OCI-LY3 (cell line): Measurements from ENCODE around the gene WDR26.
A peak's percentile ranks its signal among the peaks of the same experiment; 100 is the strongest.
"Not testable (repeated sequence)": the region's sequence is repeated elsewhere in the genome, so short reads cannot be mapped to it uniquely, and the experiment has no call there.

ENCODE experiments used
- H2AFZ ChIP-seq: fragments of 200-600, 300-600 bp; shearing (Covaris generic); 2 replicates; pipeline ENCODE4 v1.6.0; 2014; ENCODE audit warnings: antibody characterized with exemption, low read depth, low read length
- H3K27ac ChIP-seq: fragments of 200-600, 300-600 bp; sonication (generic); 2 replicates; pipeline ENCODE4 v1.5.1; 2014; ENCODE audit warnings: mild to moderate bottlenecking, low read length, moderate library complexity, mixed read lengths
- H3K27me3 ChIP-seq: fragments of 200-600, 300-600 bp; sonication (generic); 2 replicates; pipeline ENCODE4 v1.6.1; 2014; ENCODE audit warnings: low read depth, low read length, mixed read lengths
- H3K36me3 ChIP-seq: fragments of 200-600, 300-600 bp; sonication (generic); replicated peaks from 2 replicates; pipeline ENCODE3; 2014; ENCODE audit warnings: low read depth, low read length, mixed read lengths
- H3K4me1 ChIP-seq: fragments of 300-600, 200-600 bp; sonication (generic); 2 replicates; pipeline ENCODE4 v1.6.1; 2014; ENCODE audit warnings: low read length, mixed read lengths
- H3K4me2 ChIP-seq: fragments of 200-600, 300-600 bp; sonication (generic); 2 replicates; pipeline ENCODE4 v1.6.1; 2014; ENCODE audit warnings: low read length, mixed read lengths
- H3K4me3 ChIP-seq: fragments of 300-600, 200-600 bp; sonication (generic); 2 replicates; pipeline ENCODE4 v1.5.1; 2014; ENCODE audit warnings: antibody characterized with exemption, mild to moderate bottlenecking, low read length, moderate library complexity
- H3K79me2 ChIP-seq: fragments of 300-600, 200-600 bp; shearing (Covaris generic); 2 replicates; pipeline ENCODE4 v1.6.1; 2014; ENCODE audit warnings: mild to moderate bottlenecking, low read length, mixed read lengths
- H3K9ac ChIP-seq: fragments of 300-600, 200-600 bp; shearing (Covaris generic); 2 replicates; pipeline ENCODE4 v1.6.0; 2014; ENCODE audit warnings: mild to moderate bottlenecking, low read length, moderate library complexity
- H3K9me3 ChIP-seq: fragments of 200-600, 300-600 bp; shearing (Covaris generic); 2 replicates; pipeline ENCODE4 v1.6.1; 2014; ENCODE audit warnings: low read length, mixed read lengths; ENCODE audit not compliant: insufficient read depth
- H4K20me1 ChIP-seq: fragments of 200-600, 300-600 bp; sonication (generic); 2 replicates; pipeline ENCODE4 v1.6.1; 2016; ENCODE audit warnings: low read length, mixed read lengths; ENCODE audit not compliant: insufficient read depth
- CTCF ChIP-seq: fragments of 200-600, 300-600 bp; sonication (generic); IDR thresholded peaks from 2 replicates; pipeline ENCODE4 v1.5.1; 2014; ENCODE audit warnings: antibody characterized with exemption, low read length, low read depth
- EZH2phosphoT487 ChIP-seq: fragments of 200-600 bp; shearing (Covaris generic); IDR thresholded peaks from 2 replicates; pipeline ENCODE4 v1.6.1; 2018; ENCODE audit warnings: antibody characterized with exemption, mixed run types, low read depth

WDR26 gene

DNA sequence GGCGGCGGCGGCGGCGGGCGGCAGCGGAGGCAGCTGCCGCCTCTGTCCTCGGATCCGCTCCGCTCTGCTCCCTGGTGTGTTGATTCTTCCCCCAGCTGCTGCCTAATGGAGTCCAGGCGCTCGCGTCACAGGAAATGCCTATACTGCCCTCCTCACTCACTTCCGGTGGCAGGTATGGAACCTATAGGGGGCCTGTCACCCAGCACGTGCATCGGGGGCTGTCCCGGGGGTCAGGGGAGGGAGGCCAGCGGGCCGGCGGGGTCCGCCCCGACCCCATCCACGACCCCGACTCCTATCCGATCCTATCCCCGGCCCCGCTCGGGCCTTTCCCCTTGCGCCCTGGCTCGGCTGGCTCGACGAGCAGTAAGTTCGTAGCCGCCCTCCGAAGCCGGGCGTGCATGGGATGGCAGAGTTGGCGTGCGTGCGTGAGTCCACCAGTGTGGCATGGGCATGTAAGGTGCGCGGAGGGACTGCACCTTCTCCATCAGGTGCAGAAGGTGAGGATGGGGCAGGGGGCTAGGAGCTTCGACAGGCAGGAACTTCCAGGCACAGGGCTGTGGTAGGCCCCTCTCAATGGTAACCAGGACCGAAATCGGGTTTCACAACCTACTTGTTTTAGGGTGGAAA lies at the start of gene WDR26:
Gene WDR26, minus strand, starts transcription at position 107 of the 627 bp plus-strand sequence.
- H3K36me3 ChIP-seq = peaks cover 20% of the 10 kb centered on the region
- H3K27me3 ChIP-seq = no peaks in the 10 kb centered on the region
- peak within 1 kb of the TSS; percentile 54 for H3K27ac ChIP-seq
- H2AFZ ChIP-seq = peak within 1 kb of the TSS; percentile 82
- no peaks in the 10 kb centered on the region for H3K9me3 ChIP-seq
- peak within 1 kb of the TSS; percentile 83 for H3K9ac ChIP-seq
- peak within 1 kb of the TSS; percentile 79 for H3K4me3 ChIP-seq
- peaks cover 46% of the 10 kb centered on the region for H3K4me1 ChIP-seq
- peaks cover 29% of the 10 kb centered on the region for H4K20me1 ChIP-seq
- H3K4me2 ChIP-seq = peak within 1 kb of the TSS; percentile 99
- H3K79me2 ChIP-seq = peaks cover 84% of the 10 kb centered on the region
- TF ChIP-seq CTCF (no peak), EZH2phosphoT487 (no peak)

GRCh38 chr1:224483206-224483605 lies 48.6 kb upstream of the WDR26 start:
- not testable (repeated sequence) for H3K9ac ChIP-seq

DNA sequence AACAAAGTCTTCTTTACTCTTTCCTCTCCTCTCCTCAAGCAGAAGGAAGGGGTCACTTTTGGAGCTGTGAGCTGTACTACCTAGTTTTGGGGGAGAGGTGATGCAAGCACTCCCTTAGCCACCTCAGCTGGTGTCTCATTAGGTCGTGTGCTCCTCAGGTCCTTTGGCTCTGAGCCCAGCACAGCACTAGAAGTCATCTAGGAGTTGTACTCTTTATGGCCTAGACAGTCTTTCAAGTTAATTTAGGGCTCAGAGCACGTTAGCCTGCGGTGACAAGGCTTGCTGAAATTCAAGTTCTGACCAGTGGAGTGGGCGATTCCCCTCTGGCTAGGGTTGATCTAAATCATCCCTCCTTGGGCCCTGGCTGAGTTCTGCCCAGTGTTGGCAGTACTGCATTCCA lies 48.0 kb upstream of the WDR26 start:
- no peak overlapping the region for H3K27ac ChIP-seq
- no peak overlapping the region for H3K9ac ChIP-seq
- H2AFZ ChIP-seq = no peak overlapping the region
- no peaks in the 10 kb centered on the region for H3K79me2 ChIP-seq
- no peaks in the 10 kb centered on the region for H3K36me3 ChIP-seq
- H3K4me1 ChIP-seq = peaks cover 9% of the 10 kb centered on the region
- H3K4me3 ChIP-seq = no peak overlapping the region
- no peaks in the 10 kb centered on the region for H3K27me3 ChIP-seq
- H3K9me3 ChIP-seq = no peaks in the 10 kb centered on the region
- TF ChIP-seq CTCF = no peak
- TF ChIP-seq EZH2phosphoT487 = no peak
- no peaks in the 10 kb centered on the region for H4K20me1 ChIP-seq
- no peak overlapping the region for H3K4me2 ChIP-seq

More at GRCh38 chr1:224483206-224483605, 48.6 kb upstream of the WDR26 start:
- H3K27me3 ChIP-seq, H3K4me3 ChIP-seq, H2AFZ ChIP-seq, H3K79me2 ChIP-seq, H4K20me1 ChIP-seq, H3K4me2 ChIP-seq, H3K36me3 ChIP-seq, H3K9me3 ChIP-seq, H3K27ac ChIP-seq: not testable (repeated sequence)
- H3K4me1 ChIP-seq = peaks cover 14% of the 10 kb centered on the region

- no peak overlapping the region for H3K27ac ChIP-seq
- H3K4me1 ChIP-seq = no peaks in the 10 kb centered on the region
- no peaks in the 10 kb centered on the region for H4K20me1 ChIP-seq
- no peak for TF ChIP-seq CTCF
- TF ChIP-seq EZH2phosphoT487 = no peak
- H3K4me3 ChIP-seq = no peak overlapping the region
- no peak overlapping the region for H3K9ac ChIP-seq
- H3K4me2 ChIP-seq = no peak overlapping the region
- H3K27me3 ChIP-seq = no peaks in the 10 kb centered on the region
- H2AFZ ChIP-seq = no peak overlapping the region
- no peaks in the 10 kb centered on the region for H3K9me3 ChIP-seq
- H3K36me3 ChIP-seq = no peaks in the 10 kb centered on the region
- H3K79me2 ChIP-seq = no peaks in the 10 kb centered on the region
Measured at GRCh38 chr1:224481601-224482000, 47.0 kb upstream of the WDR26 start.

DNA sequence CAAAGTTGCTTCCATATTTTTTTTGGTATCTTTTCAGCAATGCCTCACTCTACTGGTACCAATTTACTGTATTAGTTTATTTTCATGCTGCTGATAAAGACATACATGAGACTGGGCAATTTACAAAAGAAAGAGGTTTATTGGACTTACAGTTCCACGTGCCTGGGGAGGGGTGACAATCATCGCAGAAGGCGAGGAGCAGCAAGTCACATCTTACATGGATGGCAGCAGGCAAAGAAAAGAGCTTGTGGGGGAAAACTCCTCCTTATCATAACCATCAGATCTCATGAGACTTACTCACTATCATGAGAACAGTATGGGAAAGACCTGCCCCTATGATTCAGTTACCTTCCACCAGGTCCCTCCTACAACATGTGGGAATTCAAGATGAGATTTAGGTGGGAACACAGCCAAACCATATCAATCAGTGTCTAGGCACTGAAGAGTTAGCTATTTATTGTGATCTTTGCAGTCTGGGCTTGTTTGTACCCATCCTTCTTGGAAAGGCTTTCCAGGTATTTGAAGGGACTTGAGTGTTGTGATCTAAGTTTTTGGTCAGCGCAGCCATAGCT lies 46.4 kb upstream of the WDR26 start:
- H3K4me1 ChIP-seq, H2AFZ ChIP-seq, H3K27ac ChIP-seq, H3K27me3 ChIP-seq, H4K20me1 ChIP-seq, H3K4me3 ChIP-seq, H3K9me3 ChIP-seq, H3K4me2 ChIP-seq, H3K79me2 ChIP-seq, H3K9ac ChIP-seq, H3K36me3 ChIP-seq: not testable (repeated sequence)

- H3K27ac ChIP-seq, H3K9me3 ChIP-seq, H3K9ac ChIP-seq, H3K4me1 ChIP-seq, H3K36me3 ChIP-seq, H4K20me1 ChIP-seq, H3K4me2 ChIP-seq, H3K79me2 ChIP-seq, H2AFZ ChIP-seq, H3K27me3 ChIP-seq, H3K4me3 ChIP-seq: not testable (repeated sequence)
Measured at GRCh38 chr1:224480200-224480599, 45.6 kb upstream of the WDR26 start.
